MCF 10A (cell line): ENCODE measurements around the gene NUDCD3. TPM values are rescaled to one million over a fixed set of nuclear protein-coding genes. Genes with fewer than 3 reads are reported as not detected.

ENCODE experiments used
- BruUV-seq: library from RNA; stranded (reverse); fragments of 400-500 nt; replicated peaks from 2 replicates; lab custom pipeline; 2021; lab: Mats Ljungman, UMichigan
- CTCF ChIA-PET: fragments of 300-600 bp; sonication (Branson Sonifier 250); formaldehyde crosslinking; extraction: SDS; loops from one replicate; lab custom pipeline; 2021; ENCODE audit warnings: antibody characterized with exemption, inconsistent platforms; lab: Yijun Ruan, JAX
- POLR2A ChIA-PET: fragments of 300-600, 350-650 bp; sonication (Branson Sonifier 250); formaldehyde crosslinking; extraction: SDS; loops from one replicate; lab custom pipeline; 2020; ENCODE audit warnings: antibody characterized with exemption, inconsistent platforms; lab: Yijun Ruan, JAX
- DNase-seq: peaks from one replicate; pipeline ENCODE4 v3.0.0-alpha.2; 2018; ENCODE audit not compliant: unreplicated experiment
- H3K27ac Mint-ChIP-seq: one replicate; pipeline ENCODE4 v1.8.0; 2022; ENCODE audit warnings: mild to moderate bottlenecking, low read depth, mixed read lengths; ENCODE audit not compliant: unreplicated experiment
- H3K27me3 Mint-ChIP-seq: one replicate; pipeline ENCODE4 v1.8.0; 2022; ENCODE audit warnings: mixed read lengths; ENCODE audit not compliant: insufficient read depth, unreplicated experiment
- H3K36me3 Mint-ChIP-seq: one replicate; pipeline ENCODE4 v1.8.0; 2022; ENCODE audit warnings: mild to moderate bottlenecking, moderate library complexity, mixed read lengths; ENCODE audit not compliant: insufficient read depth, unreplicated experiment
- H3K4me1 Mint-ChIP-seq: one replicate; pipeline ENCODE4 v1.8.0; 2022; ENCODE audit warnings: mixed read lengths; ENCODE audit not compliant: insufficient read depth, unreplicated experiment
- H3K4me3 Mint-ChIP-seq: one replicate; pipeline ENCODE4 v1.8.0; 2022; ENCODE audit warnings: mild to moderate bottlenecking, moderate library complexity, mixed read lengths; ENCODE audit not compliant: unreplicated experiment
- H3K9me3 Mint-ChIP-seq: one replicate; pipeline ENCODE4 v1.8.0; 2022; ENCODE audit warnings: mixed read lengths; ENCODE audit not compliant: unreplicated experiment
- intact Hi-C: fragments of 100-400 bp; cut with micrococcal nuclease; formaldehyde crosslinking; loops from 2 replicates; pipeline ENCODE4 v1.14.1; 2022
- total RNA-seq: library from RNA; stranded (reverse); gene quantifications from 2 replicates; pipeline ENCODE4 v1.2.3, GENCODE V29; 2022
- TF ChIP-seq, protein P1 (sequence below): fragments of 200-600 bp; IDR thresholded peaks from one replicate; pipeline ENCODE4 v1.8.0; 2022; ENCODE audit warnings: antibody characterized with exemption, mild to moderate bottlenecking; ENCODE audit not compliant: unreplicated experiment

Gene NUDCD3
- total RNA-seq, 1 experiment from 2014 or later = 85.5 TPM

DNA sequence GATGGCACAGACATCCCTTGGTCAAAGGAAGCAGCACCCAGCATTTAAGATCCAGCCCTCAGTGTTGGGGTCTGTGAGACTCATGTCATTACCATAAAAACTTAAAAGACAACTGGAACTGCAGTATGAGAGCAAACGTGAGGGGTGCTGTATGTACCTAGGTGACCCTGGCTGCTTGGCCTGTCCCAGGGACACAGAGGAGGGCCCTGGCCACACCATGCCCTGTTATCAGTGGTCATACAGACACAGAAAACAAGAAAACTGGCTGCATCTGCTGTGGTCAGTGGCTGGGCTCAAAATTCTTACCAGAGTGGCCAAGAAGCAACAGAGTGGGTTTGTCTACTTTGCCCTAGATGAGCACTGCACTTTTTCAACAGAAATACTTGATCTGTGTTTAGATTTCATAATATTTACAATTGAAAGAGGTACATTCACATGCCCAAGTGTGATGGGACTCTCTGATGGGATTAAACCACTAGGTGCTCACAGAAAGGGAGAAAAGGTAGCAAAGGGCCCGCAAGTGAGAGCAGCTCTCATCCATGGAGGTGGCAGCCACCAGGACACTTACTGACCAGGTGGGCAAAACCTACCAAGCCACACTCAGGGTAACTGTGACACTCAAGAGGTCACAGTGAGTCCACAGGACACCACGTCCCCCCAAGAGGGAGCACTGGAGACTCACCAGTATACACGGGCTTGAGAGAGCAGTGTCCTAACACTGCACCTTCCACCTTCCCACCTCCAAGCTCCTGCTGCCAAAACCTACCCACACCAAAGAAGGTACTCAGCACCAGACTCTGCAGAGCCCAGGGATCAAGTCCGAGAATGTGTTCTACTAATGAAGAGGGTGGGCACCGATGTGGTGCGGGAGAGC, 97.0 kb downstream of the NUDCD3 start:
- BruUV-seq = no TSS peak
- peak overlapping the region; percentile 29 for H3K27ac Mint-ChIP-seq
- intact Hi-C loops = no loop called here
- ChIA-PET POLR2A (no interaction called here), CTCF (no interaction called here)
- H3K36me3 Mint-ChIP-seq = peaks cover 57% of the 10 kb centered on the region
- H3K4me3 Mint-ChIP-seq = no peak overlapping the region
- H3K4me1 Mint-ChIP-seq = peaks cover 5% of the 10 kb centered on the region
- no peak for DNase-seq
- no peaks in the 10 kb centered on the region for H3K27me3 Mint-ChIP-seq
- no peaks in the 10 kb centered on the region for H3K9me3 Mint-ChIP-seq
- TF ChIP-seq, protein P1, sequence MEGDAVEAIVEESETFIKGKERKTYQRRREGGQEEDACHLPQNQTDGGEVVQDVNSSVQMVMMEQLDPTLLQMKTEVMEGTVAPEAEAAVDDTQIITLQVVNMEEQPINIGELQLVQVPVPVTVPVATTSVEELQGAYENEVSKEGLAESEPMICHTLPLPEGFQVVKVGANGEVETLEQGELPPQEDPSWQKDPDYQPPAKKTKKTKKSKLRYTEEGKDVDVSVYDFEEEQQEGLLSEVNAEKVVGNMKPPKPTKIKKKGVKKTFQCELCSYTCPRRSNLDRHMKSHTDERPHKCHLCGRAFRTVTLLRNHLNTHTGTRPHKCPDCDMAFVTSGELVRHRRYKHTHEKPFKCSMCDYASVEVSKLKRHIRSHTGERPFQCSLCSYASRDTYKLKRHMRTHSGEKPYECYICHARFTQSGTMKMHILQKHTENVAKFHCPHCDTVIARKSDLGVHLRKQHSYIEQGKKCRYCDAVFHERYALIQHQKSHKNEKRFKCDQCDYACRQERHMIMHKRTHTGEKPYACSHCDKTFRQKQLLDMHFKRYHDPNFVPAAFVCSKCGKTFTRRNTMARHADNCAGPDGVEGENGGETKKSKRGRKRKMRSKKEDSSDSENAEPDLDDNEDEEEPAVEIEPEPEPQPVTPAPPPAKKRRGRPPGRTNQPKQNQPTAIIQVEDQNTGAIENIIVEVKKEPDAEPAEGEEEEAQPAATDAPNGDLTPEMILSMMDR = no peak

DNA sequence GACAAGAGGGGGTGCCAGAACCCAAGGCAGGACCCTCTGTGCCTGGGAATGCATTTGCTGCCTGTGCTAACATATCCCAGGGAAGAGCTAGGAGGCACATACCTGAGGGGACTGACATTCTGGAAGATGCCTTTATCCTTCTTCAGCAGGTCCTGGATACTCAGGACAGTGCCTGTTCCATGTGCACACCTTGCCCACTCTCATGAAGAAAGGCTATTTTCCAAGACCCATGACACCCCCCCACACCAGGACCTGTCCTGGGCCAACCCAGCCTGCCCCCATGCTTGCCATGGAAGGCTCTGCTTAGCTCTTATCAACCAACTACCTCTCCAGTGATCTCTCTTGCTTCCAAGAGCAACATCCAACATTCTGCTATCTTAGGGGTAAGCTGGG, 97.8 kb downstream of the NUDCD3 start:
- TF ChIP-seq, protein P1 = no peak
- H3K9me3 Mint-ChIP-seq = no peaks in the 10 kb centered on the region
- H3K4me3 Mint-ChIP-seq = no peak overlapping the region
- peaks cover 5% of the 10 kb centered on the region for H3K4me1 Mint-ChIP-seq
- BruUV-seq = no TSS peak
- H3K27ac Mint-ChIP-seq = peak overlapping the region; percentile 29
- POLR2A ChIA-PET = no interaction called here
- intact Hi-C loops = no loop called here
- CTCF ChIA-PET = interaction anchor here (0.6 to 1.6 kb wide), 3 partner anchors 10 to 62 kb away, joined by 3 to 6 read pairs (median 4); no protein-coding TSS in a partner anchor
- peaks cover 63% of the 10 kb centered on the region for H3K36me3 Mint-ChIP-seq
- no peak for DNase-seq
- no peaks in the 10 kb centered on the region for H3K27me3 Mint-ChIP-seq

DNA sequence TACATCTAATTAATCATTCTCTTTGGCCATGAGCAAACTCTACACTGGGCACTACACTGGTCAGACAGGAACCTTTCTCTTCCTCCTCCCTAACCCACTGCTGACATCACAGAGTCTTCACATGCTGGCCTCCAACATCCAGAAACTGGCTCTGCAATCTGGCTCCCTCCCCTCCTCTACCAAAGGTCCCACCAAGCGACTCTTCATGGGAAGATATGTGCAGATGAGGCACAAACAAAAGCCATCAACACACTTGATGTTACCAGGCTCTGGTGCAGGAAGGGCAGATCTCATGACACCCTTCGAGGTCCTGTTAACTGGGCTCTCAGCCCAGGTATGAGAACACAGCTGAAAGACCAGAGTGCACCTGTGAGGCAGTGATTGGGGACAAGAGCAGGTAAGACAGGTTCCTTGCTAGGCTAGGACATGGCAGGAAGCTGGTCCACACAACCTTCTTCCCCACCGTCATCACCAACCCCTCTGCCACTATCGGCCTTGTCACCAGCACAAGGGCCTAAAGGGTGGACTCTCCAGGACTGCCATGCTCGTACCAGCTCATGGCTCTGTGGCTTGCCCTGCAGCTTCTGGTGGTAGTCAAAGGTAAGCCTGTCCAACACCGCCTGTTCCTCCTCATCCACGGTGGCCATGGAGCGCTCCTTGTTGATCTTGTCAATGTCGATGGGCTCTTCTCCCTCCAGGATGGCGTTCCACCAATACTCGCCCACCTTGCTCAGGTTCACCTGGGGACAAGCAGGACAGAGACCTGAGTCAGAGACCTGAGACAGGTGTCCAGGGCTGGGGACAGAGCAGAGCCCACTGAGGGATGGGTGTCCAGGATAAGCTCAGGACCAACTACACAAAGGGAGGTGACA, 98.5 kb downstream of the NUDCD3 start:
- CTCF ChIA-PET = interaction anchor here (0.6 to 1.6 kb wide), 3 partner anchors 10 to 62 kb away, joined by 3 to 6 read pairs (median 4); no protein-coding TSS in a partner anchor
- BruUV-seq = no TSS peak
- Mint-ChIP-seq H3K36me3 (peaks cover 66% of the 10 kb centered on the region), H3K9me3 (no peaks in the 10 kb centered on the region), H3K27me3 (no peaks in the 10 kb centered on the region), H3K4me3 (no peak overlapping the region), H3K27ac (no peak overlapping the region), H3K4me1 (peaks cover 1% of the 10 kb centered on the region)
- TF ChIP-seq, protein P1 = no peak
- no peak for DNase-seq
- POLR2A ChIA-PET = no interaction called here
- intact Hi-C loops = no loop called here

DNA sequence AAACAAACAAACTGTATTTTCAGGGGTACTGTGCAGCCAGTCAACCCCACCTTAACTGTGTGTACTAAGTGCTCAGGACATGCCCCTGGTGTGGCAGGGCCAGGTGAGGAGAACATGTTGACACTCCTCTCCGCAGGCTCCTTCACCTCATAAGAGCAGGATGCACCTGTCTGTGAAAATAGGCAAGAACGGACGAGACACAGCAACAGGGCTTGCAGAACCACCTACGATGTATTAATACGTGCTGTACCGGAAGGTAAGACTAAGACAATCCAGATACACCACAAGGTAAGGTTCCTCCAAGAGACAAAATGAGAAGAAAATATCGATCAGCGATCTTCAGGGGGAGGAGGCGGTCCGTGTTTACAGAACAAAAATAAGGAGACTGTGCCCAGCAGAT, 99.3 kb downstream of the NUDCD3 start:
- Mint-ChIP-seq H3K27ac (no peak overlapping the region), H3K27me3 (no peaks in the 10 kb centered on the region), H3K36me3 (peaks cover 62% of the 10 kb centered on the region), H3K4me1 (no peaks in the 10 kb centered on the region), H3K4me3 (no peak overlapping the region), H3K9me3 (no peaks in the 10 kb centered on the region)
- intact Hi-C loops = no loop called here
- POLR2A ChIA-PET = no interaction called here
- CTCF ChIA-PET = no interaction called here
- TF ChIP-seq, protein P1 = no peak
- BruUV-seq = no TSS peak
- DNase-seq = no peak
